Heart left ventricle (tissue), 13 donors: ENCODE measurements around the gene YBX2.

Experiments used
- CTCF ChIP-seq, 12 donors: fragments of 200-600 bp; sonication (generic) in 4 of 12; IDR thresholded peaks; one replicate each; pipeline versions ENCODE4 v1.5.0 to v1.8.0; 2018 to 2022; ENCODE audit warnings: antibody characterized with exemption in 12 of 12, mild to moderate bottlenecking in 5 of 12
- POLR2A ChIP-seq, 2 donors: fragments of 450-650 bp; IDR thresholded peaks; one replicate each; pipeline ENCODE4 v1.6.1; 2017; ENCODE audit warnings: antibody characterized with exemption in 2 of 2, mild to moderate bottlenecking in 2 of 2, moderate library complexity in 2 of 2
- donor health status: ischemic (EF 13 %, LVEDD 7.1; RV severe dilation, severe dysfunction).
- donor health status: DM: no; HTN: yes; CAD: no.
- donor health status: DM: no; HTN: no; CAD: no.
- donor health status: ischemic (EF 25% LVEDD 6.9; RV normal size, moderate dysfunction).
- donor health status: ischemic (EF 25% LVEDD 5.7; RV mildly dilated, moderate dysfunction).
- donor health status: ischemic (EF 35%, LVEDD 5.7; RV mildly dilated, moderate dysfunction).
- donor health status: nonischemic (EF 11% LVEDD 7.7; RV severe dilation, severe dysfunction).
- donor health status: DM: yes; HTN: yes; CAD: no.
- donor health status: PGD.
- donor health status: ischemic (EF 29% LVEDD 5.4; RV normal size, mild dysfunction).
- donor health status: nonischemic (EF 23%, LVEDD 6.1; RV moderate dilation, normal function).

DNA sequence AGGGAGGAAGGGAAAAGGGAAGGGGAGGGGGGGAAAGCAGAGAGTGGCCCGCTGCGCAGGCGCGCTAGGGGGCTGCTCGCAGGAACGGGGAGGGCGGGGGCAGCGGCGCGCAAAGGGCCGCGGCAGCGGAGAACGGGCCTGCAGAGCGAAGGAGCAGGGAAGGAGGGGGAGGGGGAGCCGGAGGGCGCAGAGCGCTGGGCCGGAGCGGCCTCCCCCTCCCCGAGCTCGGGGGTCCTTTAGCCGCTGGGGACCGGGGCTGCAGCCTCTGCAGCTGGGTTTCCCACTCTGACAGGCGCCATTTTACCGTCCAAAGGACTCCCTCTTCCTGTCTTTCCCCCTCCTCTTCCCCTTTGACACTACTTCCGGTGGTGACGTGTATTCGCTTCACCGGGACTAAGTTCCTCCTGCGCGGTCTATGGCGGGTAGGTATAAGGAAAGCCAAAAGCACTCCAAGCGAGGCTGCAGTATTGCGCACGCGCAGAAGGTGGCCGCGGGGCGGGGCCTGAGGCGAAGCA is 42.7 kb downstream of the YBX2 start, which contains the start of gene CTDNEP1:
- TF ChIP-seq POLR2A (IDR thresholded peaks at IDR 0.05) (peak in 1 of 2 donors; percentile 39), CTCF (IDR thresholded peaks at IDR 0.05) (no peak)
